ACC112 (cell line): ENCODE measurements around the gene HLA-DOB.

Source experiments
- H2AFZ ChIP-seq: fragments of 200-600 bp; sonication (generic); one replicate; pipeline ENCODE4 v1.6.0; 2017; ENCODE audit warnings: antibody characterized with exemption, low read length; ENCODE audit not compliant: unreplicated experiment
- H3K27ac ChIP-seq: fragments of 200-600 bp; sonication (generic); 2 replicates; pipeline ENCODE4 v1.5.1; 2014; ENCODE audit warnings: low read depth, mild to moderate bottlenecking, antibody characterized with exemption, low read length, moderate library complexity
- H3K27me3 ChIP-seq: fragments of 200-600 bp; sonication (generic); 2 replicates; pipeline ENCODE4 v1.6.1; 2014; ENCODE audit warnings: mild to moderate bottlenecking, antibody characterized with exemption, low read length, moderate library complexity, mixed read lengths; ENCODE audit not compliant: insufficient read depth
- H3K36me3 ChIP-seq: fragments of 200-600 bp; sonication (generic); 2 replicates; pipeline ENCODE4 v1.6.1; 2016; ENCODE audit warnings: mild to moderate bottlenecking, antibody characterized with exemption, low read length, moderate library complexity, mixed read lengths; ENCODE audit not compliant: insufficient read depth
- H3K4me1 ChIP-seq: fragments of 200-600 bp; sonication (generic); one replicate; pipeline ENCODE4 v1.6.1; 2016; ENCODE audit warnings: low read length, mixed read lengths; ENCODE audit not compliant: insufficient read depth, unreplicated experiment, control insufficient read depth
- H3K4me3 ChIP-seq: fragments of 200-600 bp; sonication (generic); 2 replicates; pipeline ENCODE4 v1.5.1; 2014; ENCODE audit warnings: mild to moderate bottlenecking, low read depth, low read length
- H3K79me2 ChIP-seq: fragments of 200-600 bp; sonication (generic); one replicate; pipeline ENCODE4 v1.6.0; 2016; ENCODE audit warnings: low read length; ENCODE audit not compliant: control insufficient read depth, unreplicated experiment, insufficient read depth

Gene HLA-DOB

DNA sequence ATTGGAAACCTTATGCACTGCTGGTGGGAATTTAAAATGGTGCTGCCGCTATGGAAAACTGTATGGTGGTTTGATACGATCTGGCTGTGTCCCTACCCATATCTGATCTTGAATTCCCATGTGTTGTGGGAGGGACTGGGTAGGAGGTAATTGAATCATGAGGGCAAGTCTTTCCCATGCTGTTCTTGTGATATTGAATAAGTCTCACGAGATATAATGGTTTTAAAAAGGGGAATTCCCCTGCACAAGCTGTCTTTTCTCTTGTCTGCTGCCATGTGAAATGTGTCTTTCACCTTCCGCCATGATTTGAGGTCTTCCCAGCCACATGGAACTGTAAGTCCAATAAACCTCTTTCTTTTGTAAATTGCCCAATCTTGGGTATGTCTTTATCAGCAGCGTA, 16.9 kb upstream of the HLA-DOB start:
- no peak overlapping the region for H3K4me3 ChIP-seq
- peaks cover 10% of the 10 kb centered on the region; the same call in 1 of the 2 replicates for H3K36me3 ChIP-seq
- H3K27ac ChIP-seq: no peak overlapping the region
- peaks cover 11% of the 10 kb centered on the region for H3K4me1 ChIP-seq
- H3K27me3 ChIP-seq: no peaks in the 10 kb centered on the region
- peaks cover 23% of the 10 kb centered on the region for H3K79me2 ChIP-seq
- H2AFZ ChIP-seq: no peak overlapping the region

DNA sequence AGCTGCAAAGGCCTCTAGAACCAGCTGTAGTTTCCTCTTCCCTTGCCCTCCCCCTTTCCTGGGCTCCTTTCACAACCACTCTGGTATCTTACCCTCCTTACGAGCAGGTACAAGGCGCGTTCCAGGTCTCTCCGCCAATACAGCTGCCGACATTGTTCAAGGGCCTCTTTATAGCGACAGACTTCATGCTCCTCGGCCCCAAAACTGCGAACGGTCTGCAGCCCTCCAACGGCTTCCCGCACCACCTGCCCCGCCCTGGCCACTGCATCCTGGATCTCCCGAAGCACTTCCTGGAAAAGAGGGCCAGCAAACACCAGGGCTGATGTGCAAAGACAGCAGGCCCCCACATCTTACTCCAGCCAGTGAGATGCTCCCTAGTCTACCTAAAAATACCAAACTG, 15.7 kb upstream of the HLA-DOB start:
- Histone ChIP-seq H2AFZ (no peak overlapping the region), H3K27me3 (no peaks in the 10 kb centered on the region), H3K4me1 (peaks cover 9% of the 10 kb centered on the region), H3K79me2 (peaks cover 18% of the 10 kb centered on the region), H3K4me3 (no peak overlapping the region), H3K27ac (no peak overlapping the region), H3K36me3 (peaks cover 10% of the 10 kb centered on the region; the same call in 1 of the 2 replicates)

DNA sequence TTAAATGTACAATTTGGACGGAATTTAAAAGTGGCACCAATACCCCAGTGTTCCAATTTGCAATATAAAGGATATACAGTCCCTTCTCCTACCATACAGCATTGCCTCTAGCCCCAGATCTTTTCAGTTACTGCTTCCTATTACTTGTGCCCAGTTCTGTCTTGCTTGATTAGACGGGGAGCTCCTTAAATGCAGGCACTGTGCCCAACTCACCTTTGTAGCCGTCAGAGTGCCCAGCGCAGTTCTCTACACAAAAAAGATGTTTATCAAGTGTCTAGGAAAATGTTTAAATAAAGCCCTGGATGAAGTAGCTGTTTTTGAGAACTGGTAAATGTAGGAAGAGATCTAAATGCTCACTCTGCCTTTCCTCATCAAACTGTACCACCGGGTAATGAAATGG, 14.1 kb upstream of the HLA-DOB start:
- H3K4me3 ChIP-seq: no peak overlapping the region
- H3K36me3 ChIP-seq: peaks cover 10% of the 10 kb centered on the region; the same call in 1 of the 2 replicates
- no peak overlapping the region for H2AFZ ChIP-seq
- no peak overlapping the region for H3K27ac ChIP-seq
- H3K79me2 ChIP-seq: peaks cover 4% of the 10 kb centered on the region
- no peaks in the 10 kb centered on the region for H3K27me3 ChIP-seq
- peaks cover 6% of the 10 kb centered on the region for H3K4me1 ChIP-seq

DNA sequence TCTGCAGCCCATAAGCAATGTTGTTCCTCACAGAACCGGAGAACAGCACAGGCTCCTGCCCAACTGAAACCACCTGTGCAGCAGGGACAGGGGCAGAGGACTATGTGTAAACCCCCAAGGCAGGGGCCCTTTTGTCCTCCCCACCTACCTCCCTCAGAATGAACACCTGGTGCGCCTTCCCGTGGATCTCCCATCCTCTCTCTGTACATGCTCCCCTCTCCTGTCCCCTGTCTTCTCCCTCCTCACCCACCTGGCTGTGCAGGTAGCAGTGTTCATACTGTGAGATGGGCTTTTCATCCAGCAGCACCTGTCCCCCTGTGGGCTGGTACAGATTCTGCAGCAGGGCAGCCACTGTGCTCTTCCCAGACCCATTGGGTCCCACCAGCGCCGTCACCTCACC, 13.2 kb upstream of the HLA-DOB start:
- Histone ChIP-seq H3K36me3 (peaks cover 9% of the 10 kb centered on the region; the same call in 1 of the 2 replicates), H3K79me2 (peaks cover 1% of the 10 kb centered on the region), H3K27me3 (no peaks in the 10 kb centered on the region), H3K4me1 (peaks cover 7% of the 10 kb centered on the region), H3K27ac (no peak overlapping the region), H2AFZ (no peak overlapping the region), H3K4me3 (no peak overlapping the region)

DNA sequence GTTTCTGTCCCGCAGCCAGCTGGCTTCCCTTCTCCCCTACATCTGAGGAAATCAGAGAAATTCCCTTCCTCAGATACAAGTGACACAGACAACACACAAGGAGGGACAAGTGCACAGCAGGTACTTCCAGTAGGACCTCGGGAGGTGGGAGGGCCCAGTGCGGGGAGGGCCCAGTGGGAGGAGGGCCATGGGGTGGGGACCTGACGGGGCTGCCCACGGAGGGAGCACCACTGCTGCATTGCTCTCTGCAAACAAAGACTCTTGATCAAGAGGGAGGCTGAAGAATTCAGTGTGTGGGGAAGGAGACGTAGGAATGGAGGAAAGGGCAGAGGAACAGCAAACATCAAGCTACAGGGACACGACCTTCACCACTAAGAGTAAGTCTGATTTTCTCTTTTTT, 12.7 kb upstream of the HLA-DOB start:
- no peak overlapping the region for H3K27ac ChIP-seq
- peaks cover 7% of the 10 kb centered on the region for H3K4me1 ChIP-seq
- H2AFZ ChIP-seq: no peak overlapping the region
- no peak overlapping the region for H3K4me3 ChIP-seq
- no peaks in the 10 kb centered on the region for H3K79me2 ChIP-seq
- H3K36me3 ChIP-seq: peaks cover 7% of the 10 kb centered on the region; the same call in 1 of the 2 replicates
- no peaks in the 10 kb centered on the region for H3K27me3 ChIP-seq

DNA sequence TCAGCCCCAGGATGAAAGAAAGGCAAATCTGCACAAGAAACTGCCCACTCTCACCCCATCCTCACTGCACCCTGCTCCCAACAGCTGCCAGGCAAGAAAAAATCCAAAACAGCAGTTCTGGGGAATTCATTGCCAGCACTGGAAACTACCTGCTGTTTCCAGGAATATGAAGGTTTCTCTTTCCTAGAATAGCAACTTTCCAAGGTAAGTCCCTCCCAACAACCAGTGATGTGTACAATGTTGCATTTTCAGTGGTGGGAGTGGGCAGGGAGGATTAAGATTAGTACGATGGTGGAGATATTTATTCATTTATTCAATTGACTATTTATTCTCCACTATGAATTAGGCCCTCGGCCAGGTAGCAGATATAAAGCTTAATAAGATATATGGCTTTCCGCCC, 10.2 kb upstream of the HLA-DOB start:
- no peaks in the 10 kb centered on the region for H3K36me3 ChIP-seq
- H3K4me1 ChIP-seq: peaks cover 7% of the 10 kb centered on the region
- no peaks in the 10 kb centered on the region for H3K79me2 ChIP-seq
- no peak overlapping the region for H3K4me3 ChIP-seq
- no peak overlapping the region for H3K27ac ChIP-seq
- H3K27me3 ChIP-seq: no peaks in the 10 kb centered on the region
- no peak overlapping the region for H2AFZ ChIP-seq

DNA sequence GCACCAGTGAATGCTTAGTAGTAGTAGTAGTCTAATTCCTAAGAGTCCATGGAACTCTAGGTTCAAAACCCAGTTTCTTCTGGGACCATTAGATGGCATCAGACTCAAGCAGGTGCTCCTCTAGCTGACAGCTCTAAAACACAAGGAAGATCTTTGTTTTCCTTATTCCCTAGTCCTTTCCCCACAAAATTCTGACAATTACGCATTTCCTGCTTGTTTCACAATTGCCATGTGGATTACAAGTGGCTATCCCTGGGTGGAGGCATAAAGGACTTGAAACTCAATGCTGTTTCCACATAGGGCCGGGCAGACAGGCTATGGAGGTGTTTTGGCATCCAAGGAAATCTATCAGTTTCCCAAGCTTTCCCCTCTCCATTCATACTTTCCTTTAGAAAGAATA, 9.2 kb upstream of the HLA-DOB start:
- Histone ChIP-seq H3K27ac (no peak overlapping the region), H3K27me3 (no peaks in the 10 kb centered on the region), H3K4me1 (peaks cover 7% of the 10 kb centered on the region), H3K4me3 (no peak overlapping the region), H3K36me3 (no peaks in the 10 kb centered on the region), H3K79me2 (no peaks in the 10 kb centered on the region), H2AFZ (no peak overlapping the region)

DNA sequence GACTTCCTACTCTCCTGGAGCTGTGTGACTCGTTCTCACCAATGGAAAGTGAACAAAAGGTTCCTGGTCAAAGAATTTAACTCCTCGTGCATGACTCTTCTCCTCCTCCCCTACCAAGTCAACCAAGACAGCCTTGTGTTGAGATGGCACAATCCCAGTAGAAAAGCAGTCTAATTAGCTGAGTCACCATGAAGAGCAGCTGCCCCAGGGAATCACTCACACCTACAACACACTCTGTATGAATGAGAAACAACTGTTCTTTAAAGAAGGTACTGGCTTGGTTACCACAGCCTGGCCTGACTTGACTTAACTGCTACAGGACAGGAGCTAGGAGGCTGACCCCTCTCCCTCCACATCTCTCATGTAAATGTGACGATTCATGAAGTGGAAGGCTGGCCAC, 2.9 kb upstream of the HLA-DOB start:
- H2AFZ ChIP-seq: no peak overlapping the region
- no peak overlapping the region for H3K4me3 ChIP-seq
- peaks cover 11% of the 10 kb centered on the region for H3K4me1 ChIP-seq
- no peaks in the 10 kb centered on the region for H3K27me3 ChIP-seq
- no peaks in the 10 kb centered on the region for H3K79me2 ChIP-seq
- H3K36me3 ChIP-seq: no peaks in the 10 kb centered on the region
- 0 out of 2 replicates have a peak overlapping the region, but pooled peaks have one; percentile 17 for H3K27ac ChIP-seq

DNA sequence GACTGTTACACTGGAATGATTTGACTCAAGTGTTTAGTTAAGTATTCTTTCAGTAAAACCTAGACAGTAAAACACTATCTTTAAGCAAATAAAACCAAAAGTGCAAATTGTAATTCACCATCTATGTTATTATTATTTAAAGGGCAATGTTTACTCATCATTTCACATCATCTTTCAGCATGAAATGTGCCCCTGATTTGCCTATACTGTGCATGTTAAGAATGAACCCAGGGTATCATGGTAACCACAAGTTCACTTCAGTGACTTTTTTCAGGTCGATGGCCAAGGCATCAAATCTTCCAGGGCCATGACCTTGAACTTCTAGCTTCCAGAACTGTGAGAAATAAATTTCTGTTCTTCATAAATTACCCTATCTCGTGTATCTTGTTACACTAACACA, 2.1 kb upstream of the HLA-DOB start:
- Histone ChIP-seq H3K36me3 (no peaks in the 10 kb centered on the region), H2AFZ (no peak overlapping the region), H3K4me1 (peaks cover 11% of the 10 kb centered on the region), H3K27ac (no peak overlapping the region), H3K4me3 (no peak overlapping the region), H3K27me3 (no peaks in the 10 kb centered on the region), H3K79me2 (no peaks in the 10 kb centered on the region)

DNA sequence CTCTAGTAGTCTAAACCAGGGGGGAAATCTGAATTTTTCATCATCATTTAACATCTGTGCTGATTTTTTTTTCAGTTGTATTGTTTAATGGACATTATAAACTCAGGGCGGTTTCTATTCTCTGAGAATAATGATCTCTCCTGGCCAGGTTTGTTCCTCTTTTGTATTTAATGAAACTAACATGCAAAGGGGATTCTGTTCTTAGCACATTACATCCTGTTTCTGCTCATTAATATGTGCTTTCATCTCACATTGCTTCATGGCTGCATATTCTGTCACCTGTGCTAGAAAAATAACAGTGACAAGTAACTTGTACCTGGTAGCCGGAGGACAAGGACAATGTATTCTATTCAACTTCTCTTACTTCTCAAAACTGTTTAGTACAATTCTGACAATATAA, 806 bp downstream of the HLA-DOB start:
- Histone ChIP-seq H3K79me2 (no peaks in the 10 kb centered on the region), H3K27ac (no peak overlapping the region), H3K4me3 (no peak overlapping the region), H2AFZ (no peak overlapping the region), H3K4me1 (peaks cover 11% of the 10 kb centered on the region), H3K27me3 (no peaks in the 10 kb centered on the region), H3K36me3 (no peaks in the 10 kb centered on the region)

DNA sequence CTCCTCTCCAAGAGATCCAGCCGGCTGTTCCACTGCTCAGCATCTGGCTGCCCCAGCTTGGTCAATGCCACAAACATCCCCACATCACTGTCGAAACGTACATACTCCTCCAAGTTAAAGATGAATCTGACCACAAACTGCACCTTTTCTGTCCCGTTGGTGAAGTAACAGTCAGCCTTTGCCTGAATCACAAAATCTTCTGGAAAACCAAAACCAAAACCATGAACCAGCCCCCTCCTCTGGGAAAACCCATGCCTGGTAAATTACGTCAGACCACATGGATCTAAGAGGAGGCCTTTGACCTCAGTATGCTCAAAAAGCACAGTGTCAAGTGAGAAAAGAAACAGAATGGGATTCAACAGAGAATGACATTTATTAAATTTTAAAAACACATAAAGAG, 1.7 kb downstream of the HLA-DOB start:
- H3K27ac ChIP-seq: no peak overlapping the region
- no peaks in the 10 kb centered on the region for H3K79me2 ChIP-seq
- peaks cover 11% of the 10 kb centered on the region for H3K4me1 ChIP-seq
- H3K4me3 ChIP-seq: no peak overlapping the region
- H3K27me3 ChIP-seq: no peaks in the 10 kb centered on the region
- H2AFZ ChIP-seq: no peak overlapping the region
- no peaks in the 10 kb centered on the region for H3K36me3 ChIP-seq
